Neural cell (in vitro differentiated cells): Measurements from ENCODE around the gene PGAP2. TPM values are rescaled to one million over a fixed set of nuclear protein-coding genes. Genes with fewer than 3 reads are reported as not detected.

Experiments used
- H2AFZ ChIP-seq: fragments of 200-600, 300-800 bp; sonication (generic), shearing (Covaris generic); 2 replicates; pipeline ENCODE4 v1.6.0; 2014; ENCODE audit warnings: low read depth, mild to moderate bottlenecking, antibody characterized with exemption, low read length, moderate library complexity
- H3F3A ChIP-seq: fragments of 200-600 bp; shearing (Covaris generic); 2 replicates; pipeline ENCODE4 v1.6.1; 2016; ENCODE audit warnings: mild to moderate bottlenecking, moderate library complexity, mixed read lengths, antibody characterized with exemption, low read length; ENCODE audit not compliant: insufficient read depth, poor library complexity, severe bottlenecking
- H3K27ac ChIP-seq: fragments of 200-600, 300-800 bp; sonication (generic), shearing (Covaris generic); 2 replicates; pipeline ENCODE4 v1.5.1; 2014; ENCODE audit warnings: mild to moderate bottlenecking, low read length, moderate library complexity
- H3K27me3 ChIP-seq: fragments of 300-800, 200-600 bp; sonication (generic), shearing (Covaris generic); 2 replicates; pipeline ENCODE4 v1.6.0; 2014; ENCODE audit warnings: mild to moderate bottlenecking, low read depth, low read length, moderate library complexity; ENCODE audit not compliant: insufficient read depth
- H3K36me3 ChIP-seq: fragments of 300-800, 200-600 bp; sonication (generic), shearing (Covaris generic); 2 replicates; pipeline ENCODE4 v1.5.1; 2014; ENCODE audit warnings: mild to moderate bottlenecking, antibody characterized with exemption, low read length, moderate library complexity; ENCODE audit not compliant: insufficient read depth
- H3K4me2 ChIP-seq: fragments of 300-800, 200-600 bp; sonication (generic), shearing (Covaris generic); 2 replicates; pipeline ENCODE4 v1.6.0; 2014; ENCODE audit warnings: mild to moderate bottlenecking, low read length
- H3K4me3 ChIP-seq: fragments of 300-800, 200-600 bp; sonication (generic), shearing (Covaris generic); 2 replicates; pipeline ENCODE4 v1.5.1; 2014; ENCODE audit warnings: mild to moderate bottlenecking, low read length, moderate library complexity
- H3K79me2 ChIP-seq: fragments of 200-600 bp; shearing (Covaris generic); replicated peaks from 2 replicates; pipeline ENCODE4 v1.6.0; 2014; ENCODE audit warnings: mild to moderate bottlenecking, low read length, moderate library complexity; ENCODE audit not compliant: insufficient read depth
- H3K9ac ChIP-seq: fragments of 300-800, 200-600 bp; sonication (generic), shearing (Covaris generic); 2 replicates; pipeline ENCODE4 v1.6.1; 2016; ENCODE audit warnings: mild to moderate bottlenecking, low read length, mixed read lengths
- H3K9me2 ChIP-seq: fragments of 200-600 bp; shearing (Covaris generic); 2 replicates; pipeline ENCODE4 v1.6.1; 2016; ENCODE audit warnings: mild to moderate bottlenecking, low read length, mixed read lengths; ENCODE audit not compliant: insufficient read depth
- H3K9me3 ChIP-seq: fragments of 200-600, 300-800 bp; sonication (generic), shearing (Covaris generic); 2 replicates; pipeline ENCODE4 v1.6.1; 2016; ENCODE audit warnings: mild to moderate bottlenecking, mixed run types, low read length, moderate library complexity, mixed read lengths
- H4K20me1 ChIP-seq: fragments of 200-600 bp; shearing (Covaris generic); 2 replicates; pipeline ENCODE4 v1.6.1; 2016; ENCODE audit warnings: mild to moderate bottlenecking, mixed run types; ENCODE audit not compliant: insufficient read depth
- CTCF ChIP-seq: fragments of 450-650 bp; IDR thresholded peaks from 2 replicates; pipeline ENCODE4 v1.5.1; 2014; ENCODE audit warnings: antibody characterized with exemption, mild to moderate bottlenecking, moderate library complexity; ENCODE audit not compliant: poor library complexity, severe bottlenecking
- EP300 ChIP-seq: fragments of 450-650 bp; conservative IDR thresholded peaks from 2 replicates; pipeline ENCODE4 v1.6.1; 2014; ENCODE audit warnings: antibody characterized with exemption, mild to moderate bottlenecking, moderate library complexity; ENCODE audit not compliant: poor library complexity, severe bottlenecking
- EZH2 ChIP-seq: fragments of 200-600, 300-800 bp; shearing (Covaris generic), sonication (generic); IDR thresholded peaks from 2 replicates; pipeline ENCODE4 v1.6.1; 2014; ENCODE audit warnings: antibody characterized with exemption, low read length, borderline replicate concordance, mild to moderate bottlenecking; ENCODE audit not compliant: insufficient read depth, poor library complexity, severe bottlenecking
- MXI1 ChIP-seq: fragments of 450-650 bp; conservative IDR thresholded peaks from 2 replicates; pipeline ENCODE4 v1.6.1; 2014; ENCODE audit warnings: antibody characterized with exemption, mild to moderate bottlenecking; ENCODE audit not compliant: poor library complexity, severe bottlenecking
- POLR2AphosphoS5 ChIP-seq: IDR thresholded peaks from 2 replicates; pipeline ENCODE4 v1.6.1; 2012
- RAD21 ChIP-seq: fragments of 450-650 bp; conservative IDR thresholded peaks from 2 replicates; pipeline ENCODE4 v1.6.1; 2014; ENCODE audit warnings: antibody characterized with exemption, mild to moderate bottlenecking, moderate library complexity
- SMC3 ChIP-seq: fragments of 450-650 bp; conservative IDR thresholded peaks from 2 replicates; pipeline ENCODE4 v1.6.1; 2014; ENCODE audit warnings: antibody characterized with exemption, mild to moderate bottlenecking, moderate library complexity; ENCODE audit not compliant: poor library complexity
- TAF1 ChIP-seq: IDR thresholded peaks from 2 replicates; pipeline ENCODE4 v1.6.1; 2012; ENCODE audit warnings: low read depth
- polyA plus RNA-seq: library from polyadenylated mRNA; depleted of rRNA; stranded (reverse); fragments of >200 nt; gene quantifications from 2 replicates; pipeline ENCODE4 v1.2.3, GENCODE V29; 2014
- TF ChIP-seq, protein P1 (sequence below): IDR thresholded peaks from 2 replicates; pipeline ENCODE4 v1.6.1; 2012; ENCODE audit warnings: borderline replicate concordance

PGAP2 gene
- polyA plus RNA-seq, 1 donor from 2014 or later, result 30.1 TPM

DNA sequence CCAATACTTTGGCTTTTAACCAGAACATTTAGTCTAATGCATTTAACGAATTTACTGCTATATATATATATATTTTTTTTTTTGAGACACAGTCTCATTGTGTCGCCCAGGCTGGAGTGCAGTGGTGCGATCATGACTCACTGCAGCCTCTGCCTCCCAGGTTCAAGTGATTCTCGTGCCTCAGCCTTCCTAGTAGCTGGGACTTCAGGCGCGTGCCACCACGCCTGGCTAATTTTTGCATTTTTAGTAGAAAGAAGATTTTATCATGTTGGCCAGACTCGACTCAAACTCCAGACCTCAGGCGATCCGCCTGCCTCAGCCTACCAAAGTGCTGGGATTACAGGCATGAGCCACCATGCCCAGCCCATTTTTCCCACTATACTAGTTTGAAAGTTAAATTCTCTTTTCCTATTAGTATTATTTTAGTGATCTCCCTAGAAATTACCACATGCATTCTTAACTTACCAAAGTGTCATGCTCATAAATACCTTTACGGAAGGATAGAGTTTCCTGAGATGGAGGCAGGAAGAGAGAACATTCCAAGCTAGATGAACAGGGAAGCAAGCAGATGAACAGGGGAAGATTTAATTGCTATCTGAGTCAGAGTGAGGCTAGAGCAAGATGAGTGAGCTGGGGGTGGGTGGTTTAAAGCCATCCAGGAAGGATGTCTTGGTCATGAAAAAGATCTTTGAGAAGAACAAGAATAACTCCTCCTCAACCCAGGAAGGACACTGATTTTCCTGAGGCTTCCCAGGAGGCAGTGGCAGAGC lies 4.4 kb upstream of the PGAP2 start:
- Histone ChIP-seq H3K4me2 (no peak overlapping the region), H3K79me2 (no peaks in the 10 kb centered on the region), H3F3A (no peaks in the 10 kb centered on the region), H3K27ac (no peak overlapping the region), H3K27me3 (no peaks in the 10 kb centered on the region), H3K4me3 (no peak overlapping the region), H3K36me3 (no peaks in the 10 kb centered on the region), H2AFZ (no peak overlapping the region), H4K20me1 (no peaks in the 10 kb centered on the region), H3K9ac (no peak overlapping the region), H3K9me3 (no peaks in the 10 kb centered on the region), H3K9me2 (no peaks in the 10 kb centered on the region)
- TF ChIP-seq MXI1 (no peak), CTCF (no peak), TAF1 (no peak), POLR2AphosphoS5 (no peak), SMC3 (no peak), EP300 (no peak), EZH2 (no peak), RAD21 (no peak)
- TF ChIP-seq, protein P1, sequence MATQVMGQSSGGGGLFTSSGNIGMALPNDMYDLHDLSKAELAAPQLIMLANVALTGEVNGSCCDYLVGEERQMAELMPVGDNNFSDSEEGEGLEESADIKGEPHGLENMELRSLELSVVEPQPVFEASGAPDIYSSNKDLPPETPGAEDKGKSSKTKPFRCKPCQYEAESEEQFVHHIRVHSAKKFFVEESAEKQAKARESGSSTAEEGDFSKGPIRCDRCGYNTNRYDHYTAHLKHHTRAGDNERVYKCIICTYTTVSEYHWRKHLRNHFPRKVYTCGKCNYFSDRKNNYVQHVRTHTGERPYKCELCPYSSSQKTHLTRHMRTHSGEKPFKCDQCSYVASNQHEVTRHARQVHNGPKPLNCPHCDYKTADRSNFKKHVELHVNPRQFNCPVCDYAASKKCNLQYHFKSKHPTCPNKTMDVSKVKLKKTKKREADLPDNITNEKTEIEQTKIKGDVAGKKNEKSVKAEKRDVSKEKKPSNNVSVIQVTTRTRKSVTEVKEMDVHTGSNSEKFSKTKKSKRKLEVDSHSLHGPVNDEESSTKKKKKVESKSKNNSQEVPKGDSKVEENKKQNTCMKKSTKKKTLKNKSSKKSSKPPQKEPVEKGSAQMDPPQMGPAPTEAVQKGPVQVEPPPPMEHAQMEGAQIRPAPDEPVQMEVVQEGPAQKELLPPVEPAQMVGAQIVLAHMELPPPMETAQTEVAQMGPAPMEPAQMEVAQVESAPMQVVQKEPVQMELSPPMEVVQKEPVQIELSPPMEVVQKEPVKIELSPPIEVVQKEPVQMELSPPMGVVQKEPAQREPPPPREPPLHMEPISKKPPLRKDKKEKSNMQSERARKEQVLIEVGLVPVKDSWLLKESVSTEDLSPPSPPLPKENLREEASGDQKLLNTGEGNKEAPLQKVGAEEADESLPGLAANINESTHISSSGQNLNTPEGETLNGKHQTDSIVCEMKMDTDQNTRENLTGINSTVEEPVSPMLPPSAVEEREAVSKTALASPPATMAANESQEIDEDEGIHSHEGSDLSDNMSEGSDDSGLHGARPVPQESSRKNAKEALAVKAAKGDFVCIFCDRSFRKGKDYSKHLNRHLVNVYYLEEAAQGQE, result no peak

DNA sequence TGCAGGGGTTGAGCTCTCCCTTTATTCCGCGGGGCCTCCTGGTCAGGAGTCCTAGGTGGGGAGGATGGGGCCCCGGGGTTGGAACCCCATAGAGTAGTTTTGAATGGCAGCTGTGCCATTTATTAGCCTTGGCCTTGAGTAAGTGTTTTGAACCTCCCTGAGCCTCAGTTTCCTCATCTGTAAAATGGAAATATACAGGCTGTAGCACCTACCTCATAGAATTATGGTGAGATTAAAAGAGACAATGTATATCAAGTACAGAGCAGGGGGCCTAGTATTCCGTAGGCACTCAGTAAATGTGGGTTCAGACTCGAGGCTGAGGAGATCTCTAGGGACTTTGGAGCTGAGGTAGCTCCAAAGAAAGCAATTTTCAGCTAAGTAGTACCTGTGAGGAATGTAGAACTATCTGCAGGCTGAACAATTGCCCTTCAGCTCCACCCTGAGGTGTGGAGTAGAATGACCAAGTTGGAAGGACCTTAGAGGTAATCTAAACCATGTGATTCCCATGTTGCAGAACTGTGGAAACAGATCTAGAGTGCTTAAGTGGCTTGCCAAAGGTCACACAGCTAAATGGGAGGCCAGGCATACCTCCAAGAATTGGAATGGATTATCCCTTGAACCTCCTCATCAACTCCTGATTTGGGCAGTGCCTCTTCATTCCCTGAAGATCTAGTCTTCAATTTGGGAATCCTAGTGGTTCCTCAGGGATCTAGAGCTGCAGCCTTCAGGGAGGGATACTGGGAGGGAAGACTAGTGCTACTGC lies 682 bp downstream of the PGAP2 start:
- Histone ChIP-seq H4K20me1 (no peaks in the 10 kb centered on the region), H3K4me3 (peak overlapping the region; percentile 73), H3K36me3 (no peaks in the 10 kb centered on the region), H2AFZ (peak overlapping the region; percentile 21), H3K27ac (no peak overlapping the region), H3K79me2 (no peaks in the 10 kb centered on the region), H3K9me2 (no peaks in the 10 kb centered on the region), H3F3A (no peaks in the 10 kb centered on the region), H3K9me3 (no peaks in the 10 kb centered on the region), H3K9ac (peak overlapping the region; percentile 48), H3K4me2 (no peak overlapping the region), H3K27me3 (no peaks in the 10 kb centered on the region)
- TF ChIP-seq TAF1 (no peak), RAD21 (no peak), MXI1 (no peak), CTCF (no peak), EP300 (no peak), EZH2 (no peak), SMC3 (no peak), POLR2AphosphoS5 (no peak)
- TF ChIP-seq, protein P1, result no peak
